ENCODE results near the gene ARNT2.

Gene ARNT2

DNA sequence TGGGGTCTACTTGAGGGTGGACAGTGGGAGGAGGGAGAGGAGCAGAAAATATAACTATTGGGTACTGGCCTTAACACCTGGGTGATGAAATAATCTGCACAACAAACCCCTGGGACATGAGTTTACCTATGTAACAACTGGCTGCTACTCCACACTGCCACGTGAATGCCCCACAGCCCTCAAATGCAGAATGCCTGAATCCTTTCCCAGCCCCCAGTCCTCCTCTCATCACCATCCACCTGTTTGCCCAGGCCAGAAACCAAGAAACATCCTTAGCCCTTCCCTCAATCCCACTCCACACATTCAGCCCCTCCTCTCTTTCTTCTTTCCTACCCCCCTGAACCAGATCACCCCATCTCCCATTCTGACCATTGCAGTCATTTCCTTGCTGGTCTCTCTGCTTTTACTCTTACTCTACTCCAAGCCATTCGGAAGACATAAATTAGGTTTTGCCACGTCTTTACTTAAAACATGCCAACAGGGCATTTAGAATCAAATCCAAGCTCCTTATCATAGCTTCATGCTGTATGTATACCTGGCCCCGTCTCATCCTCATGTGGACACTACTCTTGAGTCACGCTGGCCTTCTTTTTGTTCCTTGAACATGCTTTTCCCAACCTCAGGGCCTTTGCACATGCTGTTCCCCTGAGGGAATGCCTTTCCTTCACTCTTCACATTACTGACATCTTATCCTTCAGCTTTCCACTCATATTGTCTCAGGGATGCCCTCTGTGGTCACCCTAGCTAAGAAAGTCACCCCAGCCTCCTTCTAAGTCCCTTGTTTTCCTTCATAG, 153.5 kb downstream of the ARNT2 start:
- Histone ChIP-seq H3K36me3 (ENCODE audit: insufficient read depth, low read length) (no peaks in the 10 kb centered on the region), H4K20me1 (ENCODE audit: insufficient read depth, low read length) (no peaks in the 10 kb centered on the region), H3K4me3 (ENCODE audit: low read depth, low read length, poor library complexity, severe bottlenecking) (no peak overlapping the region), H3K4me1 (ENCODE audit: insufficient read depth, low read length, severe bottlenecking) (no peaks in the 10 kb centered on the region), H3K27me3 (ENCODE audit: insufficient read depth, low read length) (0 out of 2 replicates have a peak, but pooled peaks cover 5% of the 10 kb centered on the region), H3F3A (ENCODE audit: insufficient read depth, low read length) (no peaks in the 10 kb centered on the region), H3K9ac (ENCODE audit: low read length) (no peak overlapping the region), H3K4me2 (ENCODE audit: low read length) (no peak overlapping the region), H3K27ac (ENCODE audit: low read depth, low read length, poor library complexity, severe bottlenecking) (no peak overlapping the region), H3K9me2 (ENCODE audit: low read depth, low read length) (no peaks in the 10 kb centered on the region), H3K9me3 (ENCODE audit: low read length) (no peaks in the 10 kb centered on the region), H3K79me2 (ENCODE audit: insufficient read depth, low read length) (no peaks in the 10 kb centered on the region), H2AFZ (ENCODE audit: low read length) (no peak overlapping the region)
- TF ChIP-seq, protein P1, sequence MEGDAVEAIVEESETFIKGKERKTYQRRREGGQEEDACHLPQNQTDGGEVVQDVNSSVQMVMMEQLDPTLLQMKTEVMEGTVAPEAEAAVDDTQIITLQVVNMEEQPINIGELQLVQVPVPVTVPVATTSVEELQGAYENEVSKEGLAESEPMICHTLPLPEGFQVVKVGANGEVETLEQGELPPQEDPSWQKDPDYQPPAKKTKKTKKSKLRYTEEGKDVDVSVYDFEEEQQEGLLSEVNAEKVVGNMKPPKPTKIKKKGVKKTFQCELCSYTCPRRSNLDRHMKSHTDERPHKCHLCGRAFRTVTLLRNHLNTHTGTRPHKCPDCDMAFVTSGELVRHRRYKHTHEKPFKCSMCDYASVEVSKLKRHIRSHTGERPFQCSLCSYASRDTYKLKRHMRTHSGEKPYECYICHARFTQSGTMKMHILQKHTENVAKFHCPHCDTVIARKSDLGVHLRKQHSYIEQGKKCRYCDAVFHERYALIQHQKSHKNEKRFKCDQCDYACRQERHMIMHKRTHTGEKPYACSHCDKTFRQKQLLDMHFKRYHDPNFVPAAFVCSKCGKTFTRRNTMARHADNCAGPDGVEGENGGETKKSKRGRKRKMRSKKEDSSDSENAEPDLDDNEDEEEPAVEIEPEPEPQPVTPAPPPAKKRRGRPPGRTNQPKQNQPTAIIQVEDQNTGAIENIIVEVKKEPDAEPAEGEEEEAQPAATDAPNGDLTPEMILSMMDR (IDR thresholded peaks at IDR 0.05; ENCODE audit: low read length) = no peak
- no peak for TF ChIP-seq EZH2 (IDR thresholded peaks at IDR 0.05; ENCODE audit: borderline replicate concordance, low read length)

GRCh38 chr15:80558631-80559319, 154.6 kb downstream of the ARNT2 start:
- no peak overlapping the region for H3K4me3 ChIP-seq (ENCODE audit: low read depth, low read length, poor library complexity, severe bottlenecking)
- TF ChIP-seq, protein P1 (IDR thresholded peaks at IDR 0.05; ENCODE audit: low read length) = no peak
- no peak for TF ChIP-seq EZH2 (IDR thresholded peaks at IDR 0.05; ENCODE audit: borderline replicate concordance, low read length)
- H3K9ac ChIP-seq (ENCODE audit: low read length) = no peak overlapping the region
- H3K9me3 ChIP-seq (ENCODE audit: low read length) = no peaks in the 10 kb centered on the region
- H3K4me1 ChIP-seq (ENCODE audit: insufficient read depth, low read length, severe bottlenecking) = no peaks in the 10 kb centered on the region
- no peak overlapping the region for H3K4me2 ChIP-seq (ENCODE audit: low read length)
- H3K9me2 ChIP-seq (ENCODE audit: low read depth, low read length) = no peaks in the 10 kb centered on the region
- H4K20me1 ChIP-seq (ENCODE audit: insufficient read depth, low read length) = no peaks in the 10 kb centered on the region
- no peaks in the 10 kb centered on the region for H3K79me2 ChIP-seq (ENCODE audit: insufficient read depth, low read length)
- no peak overlapping the region for H2AFZ ChIP-seq (ENCODE audit: low read length)
- no peaks in the 10 kb centered on the region for H3F3A ChIP-seq (ENCODE audit: insufficient read depth, low read length)
- H3K27ac ChIP-seq (ENCODE audit: low read depth, low read length, poor library complexity, severe bottlenecking) = no peak overlapping the region
- H3K36me3 ChIP-seq (ENCODE audit: insufficient read depth, low read length) = no peaks in the 10 kb centered on the region
- 0 out of 2 replicates have a peak, but pooled peaks cover 5% of the 10 kb centered on the region for H3K27me3 ChIP-seq (ENCODE audit: insufficient read depth, low read length)

GRCh38 chr15:80559320-80559693, 155.1 kb downstream of the ARNT2 start:
- Histone ChIP-seq H4K20me1 (ENCODE audit: insufficient read depth, low read length) (no peaks in the 10 kb centered on the region), H3K9ac (ENCODE audit: low read length) (no peak overlapping the region), H3F3A (ENCODE audit: insufficient read depth, low read length) (no peaks in the 10 kb centered on the region), H3K9me3 (ENCODE audit: low read length) (no peaks in the 10 kb centered on the region), H3K4me1 (ENCODE audit: insufficient read depth, low read length, severe bottlenecking) (no peaks in the 10 kb centered on the region), H2AFZ (ENCODE audit: low read length) (no peak overlapping the region), H3K27ac (ENCODE audit: low read depth, low read length, poor library complexity, severe bottlenecking) (no peak overlapping the region), H3K4me3 (ENCODE audit: low read depth, low read length, poor library complexity, severe bottlenecking) (no peak overlapping the region), H3K36me3 (ENCODE audit: insufficient read depth, low read length) (no peaks in the 10 kb centered on the region), H3K27me3 (ENCODE audit: insufficient read depth, low read length) (0 out of 2 replicates have a peak, but pooled peaks cover 5% of the 10 kb centered on the region), H3K9me2 (ENCODE audit: low read depth, low read length) (no peaks in the 10 kb centered on the region), H3K79me2 (ENCODE audit: insufficient read depth, low read length) (no peaks in the 10 kb centered on the region), H3K4me2 (ENCODE audit: low read length) (no peak overlapping the region)
- TF ChIP-seq, protein P1 (IDR thresholded peaks at IDR 0.05; ENCODE audit: low read length) = no peak
- no peak for TF ChIP-seq EZH2 (IDR thresholded peaks at IDR 0.05; ENCODE audit: borderline replicate concordance, low read length)

Data from OCI-LY1 (cell line).